Astrocyte of the cerebellum (primary cell): ENCODE data around the gene MRPL27.

ENCODE experiments used
- DNase-seq: peaks from one replicate; pipeline ENCODE4 v3.0.0-alpha.2; 2011; ENCODE audit warnings: low read depth
- H3K4me3 ChIP-seq: 2 replicates; pipeline ENCODE4 v1.5.1; 2011; ENCODE audit warnings: mild to moderate bottlenecking, low read depth, low read length, moderate library complexity
- in situ Hi-C: cut with HindIII; loops from 2 replicates; pipeline ENCODE4 v1.10.0; 2017; ENCODE audit warnings: low sequenced_read_pairs
- TF ChIP-seq, protein P1 (sequence below): IDR thresholded peaks from 2 replicates; pipeline ENCODE4 v1.5.1; 2012; ENCODE audit warnings: low read length, low read depth, moderate library complexity, mild to moderate bottlenecking; ENCODE audit errors: missing control alignments

The MRPL27 gene

DNA sequence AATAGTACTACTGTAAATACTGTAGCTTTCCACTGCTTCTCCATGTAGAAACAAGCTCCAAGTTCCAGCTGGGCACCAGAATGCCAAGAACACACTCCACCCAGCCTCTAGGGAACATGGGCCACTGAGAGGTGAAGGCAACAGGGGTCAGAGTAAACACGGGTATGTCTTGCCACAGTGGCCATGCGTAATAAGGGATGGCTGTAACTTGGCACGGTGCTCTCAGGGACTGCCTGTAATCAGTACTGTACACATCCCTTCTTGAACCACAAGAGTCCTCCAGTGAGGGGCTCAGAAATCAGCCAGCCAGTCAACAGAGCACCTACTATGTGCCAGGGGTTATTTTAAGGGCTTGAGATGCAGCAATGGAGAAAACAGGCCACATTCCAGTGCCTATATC, 13.5 kb upstream of the MRPL27 start:
- H3K4me3 ChIP-seq: no peak overlapping the region
- in situ Hi-C loops: no loop called here
- TF ChIP-seq, protein P1, sequence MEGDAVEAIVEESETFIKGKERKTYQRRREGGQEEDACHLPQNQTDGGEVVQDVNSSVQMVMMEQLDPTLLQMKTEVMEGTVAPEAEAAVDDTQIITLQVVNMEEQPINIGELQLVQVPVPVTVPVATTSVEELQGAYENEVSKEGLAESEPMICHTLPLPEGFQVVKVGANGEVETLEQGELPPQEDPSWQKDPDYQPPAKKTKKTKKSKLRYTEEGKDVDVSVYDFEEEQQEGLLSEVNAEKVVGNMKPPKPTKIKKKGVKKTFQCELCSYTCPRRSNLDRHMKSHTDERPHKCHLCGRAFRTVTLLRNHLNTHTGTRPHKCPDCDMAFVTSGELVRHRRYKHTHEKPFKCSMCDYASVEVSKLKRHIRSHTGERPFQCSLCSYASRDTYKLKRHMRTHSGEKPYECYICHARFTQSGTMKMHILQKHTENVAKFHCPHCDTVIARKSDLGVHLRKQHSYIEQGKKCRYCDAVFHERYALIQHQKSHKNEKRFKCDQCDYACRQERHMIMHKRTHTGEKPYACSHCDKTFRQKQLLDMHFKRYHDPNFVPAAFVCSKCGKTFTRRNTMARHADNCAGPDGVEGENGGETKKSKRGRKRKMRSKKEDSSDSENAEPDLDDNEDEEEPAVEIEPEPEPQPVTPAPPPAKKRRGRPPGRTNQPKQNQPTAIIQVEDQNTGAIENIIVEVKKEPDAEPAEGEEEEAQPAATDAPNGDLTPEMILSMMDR: no peak
- DNase-seq: no peak

DNA sequence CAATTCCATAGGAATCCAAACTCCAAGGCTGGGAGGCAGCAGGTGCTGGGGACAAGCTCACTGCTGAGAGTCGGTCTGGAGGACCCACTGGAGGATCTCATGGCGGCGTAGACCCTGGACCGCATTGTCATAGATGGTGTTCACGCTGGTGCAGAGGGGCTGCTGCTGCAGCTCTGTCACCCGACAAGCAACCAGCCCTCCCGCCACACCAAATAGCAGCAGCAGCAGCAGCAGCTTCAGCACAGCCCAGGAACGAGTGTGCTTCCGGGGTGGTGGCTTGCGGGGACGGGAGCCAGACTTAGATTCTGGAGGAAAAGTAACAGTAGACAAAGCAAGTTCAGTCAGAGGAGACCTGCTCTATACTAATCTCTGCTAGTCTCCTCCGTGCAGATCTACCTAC, 9.9 kb upstream of the MRPL27 start:
- TF ChIP-seq, protein P1: no peak
- in situ Hi-C loops: no loop called here
- no peak for DNase-seq
- no peak overlapping the region for H3K4me3 ChIP-seq

DNA sequence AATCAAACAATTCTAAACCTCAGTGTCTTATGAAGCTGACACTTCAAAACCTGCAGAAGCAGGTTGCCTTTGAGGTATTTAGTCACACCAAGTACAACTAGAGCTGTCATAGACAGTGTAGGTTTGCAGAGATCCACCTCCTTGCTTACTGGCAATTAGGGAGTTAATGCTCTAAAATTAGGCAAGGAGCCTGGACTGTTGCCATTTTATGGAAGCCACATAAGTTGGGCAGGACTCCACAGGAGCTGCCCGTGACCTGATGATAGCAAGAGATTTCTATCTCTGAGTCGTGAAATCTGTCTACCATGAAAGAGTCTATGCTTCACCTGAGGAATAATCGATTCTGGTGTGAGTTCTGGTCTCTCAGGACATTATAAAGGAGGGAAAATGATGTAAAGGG, 8.9 kb upstream of the MRPL27 start:
- no peak overlapping the region for H3K4me3 ChIP-seq
- DNase-seq: no peak
- TF ChIP-seq, protein P1: no peak
- in situ Hi-C loops: no loop called here

GRCh38 chr17:50381260-50381815, 8.4 kb upstream of the MRPL27 start:
- no peak overlapping the region for H3K4me3 ChIP-seq
- in situ Hi-C loops: no loop called here
- no peak for DNase-seq
- TF ChIP-seq, protein P1: no peak

DNA sequence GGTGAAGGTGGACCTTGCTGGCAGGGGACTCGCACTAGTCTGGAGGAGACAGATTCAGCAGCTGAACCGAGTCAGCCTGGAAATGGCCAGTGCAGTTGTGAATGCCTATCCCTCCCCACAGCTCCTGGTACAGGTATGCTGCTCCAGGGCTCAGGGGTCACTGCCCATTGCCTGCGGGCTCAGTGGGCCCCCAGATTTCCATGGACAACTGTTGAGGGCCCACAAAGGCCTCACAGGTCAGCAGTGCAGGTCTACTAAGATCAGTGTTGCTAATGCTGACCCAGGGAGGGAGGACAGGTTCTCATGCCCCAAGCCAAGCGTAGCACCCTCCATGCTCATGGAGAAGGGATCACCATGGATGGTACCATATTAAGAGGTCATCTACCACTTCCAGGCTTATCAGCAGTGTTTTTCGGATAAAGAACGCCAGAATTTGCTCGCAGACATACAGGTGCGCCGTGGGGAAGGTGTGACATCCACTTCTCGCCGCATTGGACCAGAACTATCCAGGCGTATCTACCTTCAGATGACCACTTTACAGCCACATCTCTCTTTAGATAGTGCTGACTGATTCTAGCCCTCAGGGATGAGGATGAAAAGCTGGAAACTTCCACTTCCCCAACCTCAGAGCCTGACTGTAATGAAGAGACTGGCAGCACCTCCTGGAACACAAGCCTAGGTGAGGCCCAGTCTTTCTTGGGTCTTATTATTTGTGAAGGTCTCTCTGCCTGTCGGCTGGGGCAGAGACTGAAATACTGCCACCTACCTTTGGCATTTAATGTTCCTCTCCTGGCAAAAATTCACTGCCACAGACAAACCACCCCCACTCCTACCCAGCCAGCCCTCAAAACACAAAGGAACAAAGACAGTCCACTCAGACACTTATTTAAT, 7.6 kb upstream of the MRPL27 start:
- in situ Hi-C loops: no loop called here
- no peak for DNase-seq
- TF ChIP-seq, protein P1: peak; percentile 4
- H3K4me3 ChIP-seq: no peak overlapping the region

- no peak overlapping the region for H3K4me3 ChIP-seq
- DNase-seq: no peak
- in situ Hi-C loops: no loop called here
- TF ChIP-seq, protein P1: no peak
Measured at GRCh38 chr17:50379351-50380132, 6.6 kb upstream of the MRPL27 start.
